Sigmoid colon (tissue), 7 donors: ENCODE measurements around the gene PRDX5. TPM values are rescaled to one million over a fixed set of nuclear protein-coding genes. Genes with fewer than 3 reads are reported as not detected.

Experiments used
- DNase-seq: peaks from one replicate; pipeline ENCODE4 v3.0.0-alpha.2; 2019
- H3K27ac ChIP-seq, 4 donors: fragments of 200-600 bp; sonication (generic); one replicate each; pipeline ENCODE4 v1.5.1; 2016 to 2019; ENCODE audit warnings: mild to moderate bottlenecking in 1 of 4
- H3K27me3 ChIP-seq, 3 donors: fragments of 200-600 bp; sonication (generic); one replicate each; pipeline ENCODE4 v1.5.1; 2019; ENCODE audit warnings: mild to moderate bottlenecking in 1 of 3
- H3K36me3 ChIP-seq, 4 donors: fragments of 200-600 bp; sonication (generic); one replicate each; pipeline ENCODE4 v1.5.1; 2016 to 2019
- H3K4me1 ChIP-seq, 4 donors: fragments of 200-600 bp; sonication (generic); one replicate each; pipeline ENCODE4 v1.5.1; 2017 to 2019
- H3K4me3 ChIP-seq, 4 donors: fragments of 200-600 bp; sonication (generic); one replicate each; pipeline ENCODE4 v1.5.1; 2017 to 2019; ENCODE audit warnings: mild to moderate bottlenecking in 2 of 4, moderate library complexity in 1 of 4
- H3K9me3 ChIP-seq, 4 donors: fragments of 200-600 bp in 3 of 4; sonication (generic) in 3 of 4; one replicate each; pipeline versions ENCODE4 v1.5.1 to v1.6.1; 2013 to 2019
- EP300 ChIP-seq, 4 donors: sonication (generic); formaldehyde crosslinking; IDR thresholded peaks; one replicate each; pipeline ENCODE4 v1.6.1; 2017; ENCODE audit warnings: antibody characterized with exemption in 4 of 4
- POLR2A ChIP-seq, 2 donors: fragments of 450-650 bp; IDR thresholded peaks; one replicate each; pipeline ENCODE4 v1.6.1; 2016; ENCODE audit warnings: antibody characterized with exemption in 2 of 2, mild to moderate bottlenecking in 2 of 2, moderate library complexity in 2 of 2
- POLR2AphosphoS5 ChIP-seq, 4 donors: sonication (generic); formaldehyde crosslinking; IDR thresholded peaks; one replicate each; pipeline ENCODE4 v1.6.1; 2017; ENCODE audit warnings: antibody characterized with exemption in 4 of 4
- WGBS, 2 donors: extraction: QIAGEN DNeasy Blood & Tissue Kit; methylation state at CpG; one replicate each; pipeline ENCODE4 v1.1.7; 2013; 5-methylcytosine and 5-hydroxymethylcytosine counted together
- intact Hi-C: fragments of 100-400 bp; cut with DNase I; formaldehyde crosslinking; loops from one replicate; pipeline ENCODE4 v1.15.1; 2023
- polyA plus RNA-seq, 3 donors: library from polyadenylated mRNA; stranded (reverse); fragments of 200-250 nt; gene quantifications; one replicate each; pipeline ENCODE4 v1.2.3, GENCODE V29; 2013
- total RNA-seq, 4 donors: library from RNA; depleted of rRNA; stranded (reverse); fragments of >200 nt; gene quantifications; one replicate each; pipeline ENCODE4 v1.1.0, GENCODE V29; 2016
- TF ChIP-seq, protein P1 (sequence below), 4 experiments: fragments of 450-650 bp in 3 of 4; fragments of 200-600 bp in 1 of 4; IDR thresholded peaks; one replicate each; pipeline ENCODE4 v1.5.1; 2016 to 2019; ENCODE audit warnings: antibody characterized with exemption in 4 of 4, mild to moderate bottlenecking in 3 of 4, moderate library complexity in 2 of 4
- donor health status: healthy with polysubstance abuse.
- donor health status: Bipolar disorder and iron deficiency.
- donor health status: healthy.

The PRDX5 gene
- total and polyA plus RNA-seq, 7 donors = 169 to 1,045 (median 269) TPM

DNA sequence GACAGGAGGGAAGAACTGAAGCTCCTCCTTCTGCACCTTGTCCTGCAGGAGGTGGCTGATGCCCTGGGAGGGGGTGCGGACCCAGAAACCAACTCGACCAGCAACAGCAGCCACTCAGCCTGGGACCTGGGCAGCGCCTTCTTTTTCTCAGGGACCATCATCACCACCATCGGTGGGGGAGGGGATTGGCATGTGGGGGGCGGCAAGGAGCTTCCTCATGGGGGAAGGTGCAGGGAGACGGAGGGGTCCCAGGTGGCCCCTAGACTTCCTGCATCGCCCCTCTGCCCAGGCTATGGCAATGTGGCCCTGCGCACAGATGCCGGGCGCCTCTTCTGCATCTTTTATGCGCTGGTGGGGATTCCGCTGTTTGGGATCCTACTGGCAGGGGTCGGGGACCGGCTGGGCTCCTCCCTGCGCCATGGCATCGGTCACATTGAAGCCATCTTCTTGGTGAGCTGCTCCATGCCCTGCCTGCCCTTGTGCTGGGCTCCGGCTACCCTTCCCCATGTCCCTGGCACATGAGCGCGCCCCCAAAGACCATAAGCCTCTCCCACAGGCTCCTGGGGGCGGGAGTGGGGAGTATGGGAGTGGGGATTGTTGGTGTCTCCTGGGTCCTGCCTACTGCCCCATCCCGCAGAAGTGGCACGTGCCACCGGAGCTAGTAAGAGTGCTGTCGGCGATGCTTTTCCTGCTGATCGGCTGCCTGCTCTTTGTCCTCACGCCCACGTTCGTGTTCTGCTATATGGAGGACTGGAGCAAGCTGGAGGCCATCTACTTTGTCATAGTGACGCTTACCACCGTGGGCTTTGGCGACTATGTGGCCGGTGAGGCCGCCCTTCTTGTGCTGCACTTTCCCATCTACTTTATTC lies 20.9 kb upstream of the PRDX5 start:
- Histone ChIP-seq H3K27me3 (peaks cover 50 to 100% (median 96%) of the 10 kb centered on the region in 3 donors), H3K9me3 (no peaks in the 10 kb centered on the region), H3K4me3 (no peak overlapping the region), H3K36me3 (no peaks in the 10 kb centered on the region), H3K27ac (no peak overlapping the region), H3K4me1 (peaks cover 0 to 34% (median 32%) of the 10 kb centered on the region in 4 donors)
- TF ChIP-seq, protein P1, sequence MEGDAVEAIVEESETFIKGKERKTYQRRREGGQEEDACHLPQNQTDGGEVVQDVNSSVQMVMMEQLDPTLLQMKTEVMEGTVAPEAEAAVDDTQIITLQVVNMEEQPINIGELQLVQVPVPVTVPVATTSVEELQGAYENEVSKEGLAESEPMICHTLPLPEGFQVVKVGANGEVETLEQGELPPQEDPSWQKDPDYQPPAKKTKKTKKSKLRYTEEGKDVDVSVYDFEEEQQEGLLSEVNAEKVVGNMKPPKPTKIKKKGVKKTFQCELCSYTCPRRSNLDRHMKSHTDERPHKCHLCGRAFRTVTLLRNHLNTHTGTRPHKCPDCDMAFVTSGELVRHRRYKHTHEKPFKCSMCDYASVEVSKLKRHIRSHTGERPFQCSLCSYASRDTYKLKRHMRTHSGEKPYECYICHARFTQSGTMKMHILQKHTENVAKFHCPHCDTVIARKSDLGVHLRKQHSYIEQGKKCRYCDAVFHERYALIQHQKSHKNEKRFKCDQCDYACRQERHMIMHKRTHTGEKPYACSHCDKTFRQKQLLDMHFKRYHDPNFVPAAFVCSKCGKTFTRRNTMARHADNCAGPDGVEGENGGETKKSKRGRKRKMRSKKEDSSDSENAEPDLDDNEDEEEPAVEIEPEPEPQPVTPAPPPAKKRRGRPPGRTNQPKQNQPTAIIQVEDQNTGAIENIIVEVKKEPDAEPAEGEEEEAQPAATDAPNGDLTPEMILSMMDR (IDR thresholded peaks at IDR 0.05) = no peak
- intact Hi-C loops = no loop called here
- 14% methylated on average over 34 of the region's 34 CpGs for WGBS, 2 donors
- DNase-seq = no peak

GRCh38 chr11:64297699-64298358 lies 20.1 kb upstream of the PRDX5 start:
- H3K27ac ChIP-seq = no peak overlapping the region
- no peaks in the 10 kb centered on the region for H3K9me3 ChIP-seq
- no peak overlapping the region for H3K4me3 ChIP-seq
- H3K4me1 ChIP-seq = peaks cover 0 to 29% (median 25%) of the 10 kb centered on the region in 4 donors
- intact Hi-C loops = no loop called here
- peaks cover 42 to 100% (median 91%) of the 10 kb centered on the region in 3 donors for H3K27me3 ChIP-seq
- no peak for TF ChIP-seq EP300 (IDR thresholded peaks at IDR 0.05)
- no peak for TF ChIP-seq POLR2A (IDR thresholded peaks at IDR 0.05)
- no peak for TF ChIP-seq POLR2AphosphoS5 (IDR thresholded peaks at IDR 0.05)
- TF ChIP-seq, protein P1 (IDR thresholded peaks at IDR 0.05) = no peak
- no peak for DNase-seq
- H3K36me3 ChIP-seq = no peaks in the 10 kb centered on the region
- 19 to 40% methylated on average over 18 of the region's 18 CpGs for WGBS, 2 donors

- Histone ChIP-seq H3K27me3 (peaks cover 38 to 93% (median 77%) of the 10 kb centered on the region in 3 donors), H3K4me3 (peak overlapping the region; percentile 24 to 52 (median 43)), H3K9me3 (no peaks in the 10 kb centered on the region), H3K36me3 (no peaks in the 10 kb centered on the region), H3K27ac (peak overlapping the region in 2 of 4 donors; percentile 20 to 49), H3K4me1 (peaks cover 0 to 36% (median 33%) of the 10 kb centered on the region in 4 donors)
- peak in 2 of 4 donors; percentile 30 to 34 for TF ChIP-seq POLR2AphosphoS5 (IDR thresholded peaks at IDR 0.05)
- no peak for TF ChIP-seq EP300 (IDR thresholded peaks at IDR 0.05)
- TF ChIP-seq POLR2A (IDR thresholded peaks at IDR 0.05) = no peak
- DNase-seq = peak; percentile 88
- intact Hi-C loops = no loop called here
- WGBS, 2 donors = 2 to 4% methylated on average over 60 of the region's 60 CpGs
Observed at GRCh38 chr11:64298966-64299846, 18.7 kb upstream of the PRDX5 start.

DNA sequence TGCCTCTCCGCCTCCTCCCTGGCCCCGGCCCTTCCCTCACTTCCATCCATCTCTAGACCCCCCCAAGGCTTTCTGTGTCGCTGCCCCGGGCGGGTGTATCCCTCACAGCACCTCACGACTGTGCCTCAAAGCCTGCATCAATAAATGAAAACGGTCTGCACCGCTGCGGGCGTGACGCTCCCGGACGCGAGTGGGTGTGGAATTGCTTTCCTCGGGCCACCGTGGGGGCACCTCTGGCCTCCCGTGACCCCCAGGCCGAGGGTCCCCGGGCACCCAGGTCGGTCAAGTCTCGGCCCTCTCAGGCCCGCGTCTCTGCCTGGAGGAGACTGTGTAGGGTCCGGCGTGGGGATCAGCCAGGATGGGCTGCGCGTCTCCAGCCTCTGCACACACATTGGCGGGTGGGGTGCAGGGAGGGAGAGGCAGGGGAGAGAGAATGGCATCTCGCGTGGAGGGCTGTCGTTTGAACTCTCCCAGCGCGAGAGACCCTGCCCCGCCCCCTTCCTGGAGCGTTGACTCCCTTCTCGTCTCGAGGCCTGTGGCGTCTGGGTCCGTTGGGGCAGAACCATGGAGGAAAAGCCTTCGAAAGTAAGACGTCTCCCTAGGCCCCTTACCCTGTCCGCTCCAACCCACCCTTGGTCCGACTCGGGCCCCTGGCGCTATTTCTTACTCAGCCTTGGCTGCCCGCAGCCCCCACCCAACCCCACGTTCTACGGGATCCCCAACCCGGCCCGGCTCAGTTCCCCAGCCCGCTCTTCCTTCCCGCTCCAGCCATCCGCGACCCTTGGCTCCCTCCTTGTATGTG lies 17.9 kb upstream of the PRDX5 start, which contains the start of gene CATSPERZ:
Gene CATSPERZ, plus strand, starts transcription at position 512 of the 802 bp plus-strand sequence. Its CDS starts 53 bp downstream, at position 565.
- WGBS, 2 donors = 1 to 5% methylated on average over 54 of the region's 54 CpGs
- Histone ChIP-seq H3K27ac (peak within 1 kb of the TSS in 2 of 4 donors; percentile 20 to 49), H3K36me3 (no peaks in the 10 kb centered on the region), H3K4me1 (peaks cover 0 to 39% (median 36%) of the 10 kb centered on the region in 4 donors), H3K4me3 (peak within 1 kb of the TSS; percentile 24 to 52 (median 43)), H3K27me3 (peaks cover 38 to 85% (median 70%) of the 10 kb centered on the region in 3 donors), H3K9me3 (no peaks in the 10 kb centered on the region)
- DNase-seq = no peak
- TF ChIP-seq EP300 (IDR thresholded peaks at IDR 0.05) (no peak), POLR2AphosphoS5 (IDR thresholded peaks at IDR 0.05) (peak in 1 of 4 donors; percentile 7), POLR2A (IDR thresholded peaks at IDR 0.05) (no peak)
- TF ChIP-seq, protein P1 (IDR thresholded peaks at IDR 0.05) = no peak
- intact Hi-C loops = loop anchor here (5.0 kb wide), 1 partner anchor 53 kb away; the partner anchor contains the start of gene PPP1R14B
